OCI-LY3 (cell line): ENCODE results near the gene POLR2H.

Source experiments
- H2AFZ ChIP-seq: fragments of 200-600, 300-600 bp; shearing (Covaris generic); 2 replicates; pipeline ENCODE4 v1.6.0; 2014; ENCODE audit warnings: antibody characterized with exemption, low read depth, low read length
- H3K27ac ChIP-seq: fragments of 200-600, 300-600 bp; sonication (generic); 2 replicates; pipeline ENCODE4 v1.5.1; 2014; ENCODE audit warnings: mild to moderate bottlenecking, low read length, moderate library complexity, mixed read lengths
- H3K27me3 ChIP-seq: fragments of 200-600, 300-600 bp; sonication (generic); 2 replicates; pipeline ENCODE4 v1.6.1; 2014; ENCODE audit warnings: low read depth, low read length, mixed read lengths
- H3K36me3 ChIP-seq: fragments of 200-600, 300-600 bp; sonication (generic); replicated peaks from 2 replicates; pipeline ENCODE3; 2014; ENCODE audit warnings: low read depth, low read length, mixed read lengths
- H3K4me1 ChIP-seq: fragments of 300-600, 200-600 bp; sonication (generic); 2 replicates; pipeline ENCODE4 v1.6.1; 2014; ENCODE audit warnings: low read length, mixed read lengths
- H3K4me2 ChIP-seq: fragments of 200-600, 300-600 bp; sonication (generic); 2 replicates; pipeline ENCODE4 v1.6.1; 2014; ENCODE audit warnings: low read length, mixed read lengths
- H3K4me3 ChIP-seq: fragments of 300-600, 200-600 bp; sonication (generic); 2 replicates; pipeline ENCODE4 v1.5.1; 2014; ENCODE audit warnings: antibody characterized with exemption, mild to moderate bottlenecking, low read length, moderate library complexity
- H3K79me2 ChIP-seq: fragments of 300-600, 200-600 bp; shearing (Covaris generic); 2 replicates; pipeline ENCODE4 v1.6.1; 2014; ENCODE audit warnings: mild to moderate bottlenecking, low read length, mixed read lengths
- H3K9ac ChIP-seq: fragments of 300-600, 200-600 bp; shearing (Covaris generic); 2 replicates; pipeline ENCODE4 v1.6.0; 2014; ENCODE audit warnings: mild to moderate bottlenecking, low read length, moderate library complexity
- H3K9me3 ChIP-seq: fragments of 200-600, 300-600 bp; shearing (Covaris generic); 2 replicates; pipeline ENCODE4 v1.6.1; 2014; ENCODE audit warnings: low read length, mixed read lengths; ENCODE audit not compliant: insufficient read depth
- H4K20me1 ChIP-seq: fragments of 200-600, 300-600 bp; sonication (generic); 2 replicates; pipeline ENCODE4 v1.6.1; 2016; ENCODE audit warnings: low read length, mixed read lengths; ENCODE audit not compliant: insufficient read depth
- EZH2phosphoT487 ChIP-seq: fragments of 200-600 bp; shearing (Covaris generic); IDR thresholded peaks from 2 replicates; pipeline ENCODE4 v1.6.1; 2018; ENCODE audit warnings: antibody characterized with exemption, mixed run types, low read depth
- TF ChIP-seq, protein P1 (sequence below): fragments of 200-600, 300-600 bp; sonication (generic); IDR thresholded peaks from 2 replicates; pipeline ENCODE4 v1.5.1; 2014; ENCODE audit warnings: antibody characterized with exemption, low read length, low read depth

Gene POLR2H

DNA sequence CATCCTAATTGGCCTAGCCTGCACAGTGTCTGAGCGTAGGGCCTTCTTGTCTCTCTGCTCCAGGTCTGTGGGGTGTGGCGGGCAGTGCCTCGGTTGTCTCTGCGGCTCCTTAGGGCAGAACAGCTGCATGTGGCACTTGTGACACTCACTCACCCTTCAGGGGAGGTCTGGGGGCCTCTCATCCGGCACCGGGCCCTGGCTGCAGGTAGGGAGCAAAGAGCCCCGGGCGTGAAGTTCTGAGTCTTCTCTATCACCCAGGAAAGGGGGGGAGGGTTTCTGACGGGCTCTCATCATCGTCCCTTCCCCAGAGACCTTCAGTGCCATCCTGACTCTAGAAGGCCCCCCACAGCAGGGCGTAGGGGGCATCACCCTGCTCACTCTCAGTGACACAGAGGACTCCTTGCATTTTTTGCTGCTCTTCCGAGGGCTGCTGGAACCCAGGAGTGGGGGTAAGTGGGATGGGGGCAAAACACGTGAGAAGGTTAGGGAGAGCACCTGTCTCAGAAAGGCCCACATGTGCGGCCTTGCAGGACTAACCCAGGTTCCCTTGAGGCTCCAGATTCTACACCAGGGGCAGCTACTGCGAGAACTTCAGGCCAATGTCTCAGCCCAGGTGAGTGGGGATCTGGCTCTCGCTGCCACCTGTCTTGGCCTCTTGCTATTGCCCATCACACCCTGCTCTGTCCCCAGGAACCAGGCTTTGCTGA is 21.0 kb downstream of the POLR2H start:
- Histone ChIP-seq H3K4me2 (no peak overlapping the region), H3K9me3 (no peaks in the 10 kb centered on the region), H3K79me2 (no peaks in the 10 kb centered on the region), H3K4me3 (no peak overlapping the region), H3K36me3 (no peaks in the 10 kb centered on the region), H3K9ac (no peak overlapping the region), H4K20me1 (no peaks in the 10 kb centered on the region), H3K4me1 (no peaks in the 10 kb centered on the region), H2AFZ (no peak overlapping the region), H3K27ac (no peak overlapping the region), H3K27me3 (no peaks in the 10 kb centered on the region)
- no peak for TF ChIP-seq EZH2phosphoT487
- TF ChIP-seq, protein P1, sequence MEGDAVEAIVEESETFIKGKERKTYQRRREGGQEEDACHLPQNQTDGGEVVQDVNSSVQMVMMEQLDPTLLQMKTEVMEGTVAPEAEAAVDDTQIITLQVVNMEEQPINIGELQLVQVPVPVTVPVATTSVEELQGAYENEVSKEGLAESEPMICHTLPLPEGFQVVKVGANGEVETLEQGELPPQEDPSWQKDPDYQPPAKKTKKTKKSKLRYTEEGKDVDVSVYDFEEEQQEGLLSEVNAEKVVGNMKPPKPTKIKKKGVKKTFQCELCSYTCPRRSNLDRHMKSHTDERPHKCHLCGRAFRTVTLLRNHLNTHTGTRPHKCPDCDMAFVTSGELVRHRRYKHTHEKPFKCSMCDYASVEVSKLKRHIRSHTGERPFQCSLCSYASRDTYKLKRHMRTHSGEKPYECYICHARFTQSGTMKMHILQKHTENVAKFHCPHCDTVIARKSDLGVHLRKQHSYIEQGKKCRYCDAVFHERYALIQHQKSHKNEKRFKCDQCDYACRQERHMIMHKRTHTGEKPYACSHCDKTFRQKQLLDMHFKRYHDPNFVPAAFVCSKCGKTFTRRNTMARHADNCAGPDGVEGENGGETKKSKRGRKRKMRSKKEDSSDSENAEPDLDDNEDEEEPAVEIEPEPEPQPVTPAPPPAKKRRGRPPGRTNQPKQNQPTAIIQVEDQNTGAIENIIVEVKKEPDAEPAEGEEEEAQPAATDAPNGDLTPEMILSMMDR = no peak

DNA sequence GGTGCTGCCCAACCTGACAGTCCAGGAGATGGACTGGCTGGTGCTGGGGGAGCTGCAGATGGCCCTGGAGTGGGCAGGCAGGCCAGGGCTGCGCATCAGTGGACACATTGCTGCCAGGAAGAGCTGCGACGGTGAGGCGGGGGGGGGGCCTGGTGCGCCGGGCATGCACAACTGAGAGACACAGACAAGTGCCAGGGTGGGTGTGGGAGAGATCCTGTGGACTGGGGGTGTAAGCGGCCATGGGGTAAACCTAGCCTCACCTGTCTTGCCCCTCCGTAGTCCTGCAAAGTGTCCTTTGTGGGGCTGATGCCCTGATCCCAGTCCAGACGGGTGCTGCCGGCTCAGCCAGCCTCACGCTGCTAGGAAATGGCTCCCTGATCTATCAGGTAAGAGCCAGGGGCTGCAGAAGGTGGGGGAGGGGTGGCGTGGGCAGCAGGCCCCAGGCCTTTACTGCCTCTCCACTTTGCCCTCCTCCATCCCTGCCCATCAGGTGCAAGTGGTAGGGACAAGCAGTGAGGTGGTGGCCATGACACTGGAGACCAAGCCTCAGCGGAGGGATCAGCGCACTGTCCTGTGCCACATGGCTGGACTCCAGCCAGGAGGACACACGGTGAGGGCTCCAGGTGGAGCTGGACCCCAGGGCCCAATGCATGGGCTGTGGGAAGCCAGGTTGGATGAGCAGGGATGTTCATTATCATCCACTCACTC is 21.7 kb downstream of the POLR2H start:
- TF ChIP-seq, protein P1 = no peak
- no peak for TF ChIP-seq EZH2phosphoT487
- H3K36me3 ChIP-seq = no peaks in the 10 kb centered on the region
- H2AFZ ChIP-seq = no peak overlapping the region
- H3K9me3 ChIP-seq = no peaks in the 10 kb centered on the region
- no peaks in the 10 kb centered on the region for H3K79me2 ChIP-seq
- no peak overlapping the region for H3K4me2 ChIP-seq
- no peak overlapping the region for H3K4me3 ChIP-seq
- no peak overlapping the region for H3K9ac ChIP-seq
- H4K20me1 ChIP-seq = no peaks in the 10 kb centered on the region
- H3K4me1 ChIP-seq = no peaks in the 10 kb centered on the region
- H3K27ac ChIP-seq = no peak overlapping the region
- H3K27me3 ChIP-seq = no peaks in the 10 kb centered on the region

DNA sequence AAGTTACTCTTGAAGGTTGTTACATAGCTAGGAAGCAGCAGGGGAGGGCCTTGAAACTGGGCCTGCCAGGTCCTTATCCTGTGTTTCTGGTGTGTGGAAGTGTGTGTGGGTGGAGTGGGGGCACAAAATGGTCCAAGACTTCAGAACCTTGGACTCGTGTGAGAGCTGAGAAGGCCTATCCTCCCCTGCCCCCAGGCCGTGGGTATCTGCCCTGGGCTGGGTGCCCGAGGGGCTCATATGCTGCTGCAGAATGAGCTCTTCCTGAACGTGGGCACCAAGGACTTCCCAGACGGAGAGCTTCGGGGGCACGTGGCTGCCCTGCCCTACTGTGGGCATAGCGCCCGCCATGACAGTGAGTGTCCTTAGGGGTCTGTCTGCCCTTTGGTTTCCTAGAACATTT is 22.8 kb downstream of the POLR2H start:
- no peaks in the 10 kb centered on the region for H3K9me3 ChIP-seq
- no peaks in the 10 kb centered on the region for H3K27me3 ChIP-seq
- no peak overlapping the region for H3K4me3 ChIP-seq
- no peaks in the 10 kb centered on the region for H3K79me2 ChIP-seq
- H3K4me1 ChIP-seq = no peaks in the 10 kb centered on the region
- H3K4me2 ChIP-seq = no peak overlapping the region
- H3K27ac ChIP-seq = no peak overlapping the region
- no peak overlapping the region for H3K9ac ChIP-seq
- no peaks in the 10 kb centered on the region for H3K36me3 ChIP-seq
- TF ChIP-seq EZH2phosphoT487 = no peak
- H4K20me1 ChIP-seq = no peaks in the 10 kb centered on the region
- no peak overlapping the region for H2AFZ ChIP-seq

DNA sequence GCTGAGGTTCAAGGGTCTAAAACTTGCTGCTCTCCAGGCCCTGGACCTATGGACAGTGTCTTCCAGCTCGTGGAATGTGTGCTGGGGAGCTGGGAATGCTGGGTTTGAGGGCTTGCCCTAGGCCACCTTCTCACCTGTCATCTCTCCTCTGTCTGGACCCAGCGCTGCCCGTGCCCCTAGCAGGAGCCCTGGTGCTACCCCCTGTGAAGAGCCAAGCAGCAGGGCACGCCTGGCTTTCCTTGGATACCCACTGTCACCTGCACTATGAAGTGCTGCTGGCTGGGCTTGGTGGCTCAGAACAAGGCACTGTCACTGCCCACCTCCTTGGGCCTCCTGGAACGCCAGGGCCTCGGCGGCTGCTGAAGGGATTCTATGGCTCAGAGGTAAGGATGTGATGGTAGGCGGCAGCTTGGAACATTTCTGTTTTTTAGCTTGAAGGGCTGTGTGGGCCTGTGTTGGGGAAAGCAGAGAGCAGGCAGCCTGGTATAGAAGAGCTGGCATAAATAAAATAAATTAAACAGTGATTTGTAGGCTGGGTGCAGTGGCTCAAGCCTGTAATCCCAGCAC is 23.4 kb downstream of the POLR2H start:
- H4K20me1 ChIP-seq = no peaks in the 10 kb centered on the region

More for the DNA sequence above, 23.4 kb downstream of the POLR2H start:
- no peak overlapping the region for H3K4me3 ChIP-seq
- no peaks in the 10 kb centered on the region for H3K79me2 ChIP-seq
- H3K36me3 ChIP-seq = no peaks in the 10 kb centered on the region
- no peaks in the 10 kb centered on the region for H3K4me1 ChIP-seq
- H2AFZ ChIP-seq = no peak overlapping the region
- no peak overlapping the region for H3K4me2 ChIP-seq
- no peak overlapping the region for H3K27ac ChIP-seq
- H3K27me3 ChIP-seq = no peaks in the 10 kb centered on the region
- no peaks in the 10 kb centered on the region for H3K9me3 ChIP-seq
- H3K9ac ChIP-seq = no peak overlapping the region
- TF ChIP-seq EZH2phosphoT487 = no peak
- TF ChIP-seq, protein P1 = no peak
